ENCODE data around the gene SPTY2D1. TPM values are rescaled to one million over a fixed set of nuclear protein-coding genes. Genes with fewer than 3 reads are reported as not detected.

The SPTY2D1 gene, protein sequence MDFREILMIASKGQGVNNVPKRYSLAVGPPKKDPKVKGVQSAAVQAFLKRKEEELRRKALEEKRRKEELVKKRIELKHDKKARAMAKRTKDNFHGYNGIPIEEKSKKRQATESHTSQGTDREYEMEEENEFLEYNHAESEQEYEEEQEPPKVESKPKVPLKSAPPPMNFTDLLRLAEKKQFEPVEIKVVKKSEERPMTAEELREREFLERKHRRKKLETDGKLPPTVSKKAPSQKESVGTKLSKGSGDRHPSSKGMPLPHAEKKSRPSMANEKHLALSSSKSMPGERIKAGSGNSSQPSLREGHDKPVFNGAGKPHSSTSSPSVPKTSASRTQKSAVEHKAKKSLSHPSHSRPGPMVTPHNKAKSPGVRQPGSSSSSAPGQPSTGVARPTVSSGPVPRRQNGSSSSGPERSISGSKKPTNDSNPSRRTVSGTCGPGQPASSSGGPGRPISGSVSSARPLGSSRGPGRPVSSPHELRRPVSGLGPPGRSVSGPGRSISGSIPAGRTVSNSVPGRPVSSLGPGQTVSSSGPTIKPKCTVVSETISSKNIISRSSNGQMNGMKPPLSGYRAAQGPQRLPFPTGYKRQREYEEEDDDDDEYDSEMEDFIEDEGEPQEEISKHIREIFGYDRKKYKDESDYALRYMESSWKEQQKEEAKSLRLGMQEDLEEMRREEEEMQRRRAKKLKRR
- 14.0 and 14.2 TPM in 2 replicates for total RNA-seq

DNA sequence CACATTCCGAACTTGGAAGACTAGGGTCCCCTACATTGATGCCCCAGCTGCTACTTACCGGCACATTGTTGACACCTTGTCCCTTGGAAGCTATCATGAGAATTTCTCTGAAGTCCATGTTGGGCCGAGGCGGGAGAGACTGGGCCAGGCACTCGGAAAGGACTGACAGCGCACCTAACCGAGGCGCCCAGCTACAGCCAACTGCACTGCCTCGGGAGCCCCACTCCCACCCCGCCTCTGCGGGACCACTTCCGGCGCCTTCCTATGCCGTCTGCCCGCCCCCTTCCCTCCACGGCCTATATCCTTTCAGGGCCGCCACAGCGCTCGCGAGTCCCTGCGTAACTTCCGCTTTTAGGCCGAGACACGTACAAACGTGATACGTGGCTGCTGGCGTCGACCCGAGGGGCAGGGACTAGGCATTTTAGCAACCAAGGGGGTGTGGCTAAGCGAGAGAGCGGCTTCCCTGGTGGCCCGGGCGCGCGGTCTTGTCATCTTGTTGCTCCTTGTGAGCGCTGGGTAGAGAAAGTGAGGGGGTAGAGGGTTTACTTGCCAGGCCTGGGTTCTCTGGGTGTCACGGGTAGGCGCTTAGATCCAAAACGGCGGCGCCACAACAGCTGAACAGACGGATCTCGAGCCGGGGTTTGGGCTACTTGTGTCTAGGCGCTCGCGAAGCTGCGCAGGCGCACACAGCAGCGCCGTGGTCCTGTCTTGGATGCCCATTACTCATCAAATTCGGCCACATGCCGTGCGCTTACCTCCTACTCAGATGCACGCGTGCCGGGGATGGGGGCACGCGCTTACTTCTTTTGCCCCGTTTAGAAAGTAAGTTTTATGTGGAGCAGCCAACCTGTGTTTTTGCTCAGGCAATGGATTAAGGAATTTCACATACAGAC lies at the start of gene SPTY2D1:
SPTY2D1 (minus strand) TSS at position 203 of the 893 bp plus-strand sequence; CDS start at position 118, 85 bp downstream.

DNA sequence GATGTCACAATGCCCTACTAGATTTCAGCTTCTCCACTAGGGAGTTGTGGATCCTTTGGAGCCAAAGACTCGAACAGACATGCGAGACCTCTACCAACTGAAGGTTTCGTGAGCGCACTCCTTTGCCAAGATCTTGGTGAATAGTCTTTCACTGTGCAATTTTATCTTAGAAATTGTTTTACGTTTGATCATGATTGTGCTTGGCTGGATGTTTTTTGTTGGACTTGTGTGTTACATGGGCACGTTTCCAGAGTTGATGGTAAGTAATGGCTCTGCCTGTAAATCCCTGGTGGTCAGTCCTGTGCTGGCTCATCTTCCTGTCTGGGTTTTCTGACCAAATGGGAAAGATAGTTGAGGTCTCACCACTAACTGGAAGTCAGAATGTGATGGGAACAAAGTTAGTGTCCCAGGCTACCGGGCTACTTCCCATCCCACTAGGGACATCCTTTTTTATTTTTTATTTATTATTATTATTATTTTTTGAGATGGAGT lies 34.4 kb downstream of the SPTY2D1 start, which contains the start of gene MISFA:
MISFA (plus strand) TSS at position 51 of the 492 bp plus-strand sequence; CDS start at position 191, 140 bp downstream.

DNA sequence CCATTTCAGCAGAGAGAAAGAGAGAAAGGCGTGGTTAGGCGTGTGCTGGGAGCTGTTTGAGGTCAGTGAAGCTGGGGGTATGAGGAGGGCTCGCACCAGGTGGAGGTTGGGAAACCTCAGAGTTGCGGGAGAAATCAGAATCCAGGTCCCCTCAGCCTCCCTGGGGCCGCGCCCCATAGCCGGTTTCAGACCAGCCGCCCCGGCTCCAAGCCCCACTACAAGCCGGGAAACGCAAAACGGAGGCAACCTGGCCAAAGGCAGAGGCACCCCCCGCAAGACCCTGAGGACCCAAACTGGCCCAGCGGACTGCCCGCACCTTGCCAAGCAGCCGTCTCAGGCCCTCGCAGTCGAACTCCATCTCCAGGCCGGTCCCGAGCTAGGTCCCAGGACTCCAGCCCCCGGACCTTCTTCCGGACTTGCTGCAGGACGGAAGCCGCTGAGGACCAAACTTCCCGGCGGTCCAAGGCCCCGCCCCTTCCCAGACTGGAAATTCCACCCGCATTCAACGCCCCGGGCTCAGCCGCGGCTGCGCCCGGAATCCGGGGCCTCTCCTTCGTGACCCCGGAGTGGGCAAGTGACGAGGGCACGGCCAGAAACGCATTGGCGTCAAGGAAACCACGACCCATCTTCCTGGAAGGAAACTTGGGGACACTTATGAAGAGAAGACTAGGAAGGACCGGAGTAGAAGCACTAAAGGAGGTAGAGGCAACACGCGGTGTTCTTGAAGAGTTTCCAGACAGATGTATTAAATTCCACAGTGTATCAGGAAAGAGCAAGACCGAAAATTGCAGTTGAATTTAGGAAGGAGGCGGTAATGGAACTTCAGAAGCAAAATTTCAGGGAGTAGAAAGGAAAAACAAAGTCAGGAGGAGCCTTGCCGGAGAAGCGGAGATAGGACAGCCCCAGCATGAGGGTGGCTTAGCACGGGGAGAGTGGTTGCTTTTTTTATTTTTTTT lies 45.6 kb downstream of the SPTY2D1 start, which contains the start of gene UEVLD:
UEVLD (minus strand) TSS at position 438 of the 956 bp plus-strand sequence; CDS start at position 358, 80 bp downstream.

Other genes starting within 250 kb of the SPTY2D1 start
- gene LDHA, start 239.8 kb downstream of the SPTY2D1 start, total RNA-seq = 473 and 711 TPM in 2 replicates
- gene LDHC, start 222.0 kb downstream of the SPTY2D1 start, total RNA-seq = 1.1 TPM in 1 of 2 replicates, not detected in the other
- gene LDHAL6A, start 178.5 kb downstream of the SPTY2D1 start, total RNA-seq = not detected in 2 replicates
- 50.2 and 52.0 TPM in 2 replicates for gene TSG101, start 107.4 kb downstream of the SPTY2D1 start, total RNA-seq
- gene UEVLD, start 45.6 kb downstream of the SPTY2D1 start, total RNA-seq = 21.1 and 21.6 TPM in 2 replicates
- gene MISFA, start 34.6 kb downstream of the SPTY2D1 start, total RNA-seq = 0.18 and 0.71 TPM in 2 replicates
- 0.57 and 0.83 TPM in 2 replicates for gene TMEM86A, start 64.4 kb upstream of the SPTY2D1 start, total RNA-seq
- gene IGSF22, start 91.8 kb upstream of the SPTY2D1 start, total RNA-seq = under 0.01 TPM in 1 of 2 replicates, not detected in the other
- gene PTPN5, start 157.5 kb upstream of the SPTY2D1 start, total RNA-seq = under 0.01 TPM in 1 of 2 replicates, not detected in the other

Data from smooth muscle cell of bladder (primary cell).